Measurements from ENCODE around the gene RFX7.

Gene RFX7

DNA sequence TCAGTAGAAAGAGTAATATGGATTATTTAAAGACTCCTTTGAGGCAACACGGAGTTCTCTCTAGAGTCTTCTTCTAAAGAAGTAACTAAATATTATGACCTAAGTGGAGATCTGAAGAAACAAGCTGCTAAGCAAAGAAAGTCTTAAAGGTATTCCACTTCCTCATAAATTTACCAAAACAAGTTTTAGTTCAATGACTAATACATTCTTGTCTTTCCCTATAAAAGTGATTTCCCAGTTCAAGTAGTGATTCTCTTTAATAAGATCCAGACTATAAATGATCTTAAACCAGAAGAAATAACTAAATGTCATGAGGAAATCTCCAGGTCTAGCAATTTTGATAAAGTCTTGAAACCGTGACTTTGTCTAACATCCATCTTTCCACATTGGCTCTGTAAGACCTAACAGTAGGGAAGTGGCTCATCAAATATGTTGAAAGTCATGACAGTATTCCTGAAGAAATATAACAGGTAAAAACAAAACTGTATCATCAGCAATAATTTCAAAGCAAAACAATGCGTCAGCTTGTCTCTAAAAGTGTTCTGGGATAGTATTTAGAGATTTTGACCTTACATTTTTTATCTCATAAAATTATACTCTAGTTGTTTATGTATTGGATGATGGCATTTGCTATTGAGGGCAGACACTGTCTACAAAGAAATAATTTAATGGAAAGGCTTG is 198.5 kb downstream of the RFX7 start:
- DNase-seq (ENCODE audit: low read depth) = peak; percentile 71

DNA sequence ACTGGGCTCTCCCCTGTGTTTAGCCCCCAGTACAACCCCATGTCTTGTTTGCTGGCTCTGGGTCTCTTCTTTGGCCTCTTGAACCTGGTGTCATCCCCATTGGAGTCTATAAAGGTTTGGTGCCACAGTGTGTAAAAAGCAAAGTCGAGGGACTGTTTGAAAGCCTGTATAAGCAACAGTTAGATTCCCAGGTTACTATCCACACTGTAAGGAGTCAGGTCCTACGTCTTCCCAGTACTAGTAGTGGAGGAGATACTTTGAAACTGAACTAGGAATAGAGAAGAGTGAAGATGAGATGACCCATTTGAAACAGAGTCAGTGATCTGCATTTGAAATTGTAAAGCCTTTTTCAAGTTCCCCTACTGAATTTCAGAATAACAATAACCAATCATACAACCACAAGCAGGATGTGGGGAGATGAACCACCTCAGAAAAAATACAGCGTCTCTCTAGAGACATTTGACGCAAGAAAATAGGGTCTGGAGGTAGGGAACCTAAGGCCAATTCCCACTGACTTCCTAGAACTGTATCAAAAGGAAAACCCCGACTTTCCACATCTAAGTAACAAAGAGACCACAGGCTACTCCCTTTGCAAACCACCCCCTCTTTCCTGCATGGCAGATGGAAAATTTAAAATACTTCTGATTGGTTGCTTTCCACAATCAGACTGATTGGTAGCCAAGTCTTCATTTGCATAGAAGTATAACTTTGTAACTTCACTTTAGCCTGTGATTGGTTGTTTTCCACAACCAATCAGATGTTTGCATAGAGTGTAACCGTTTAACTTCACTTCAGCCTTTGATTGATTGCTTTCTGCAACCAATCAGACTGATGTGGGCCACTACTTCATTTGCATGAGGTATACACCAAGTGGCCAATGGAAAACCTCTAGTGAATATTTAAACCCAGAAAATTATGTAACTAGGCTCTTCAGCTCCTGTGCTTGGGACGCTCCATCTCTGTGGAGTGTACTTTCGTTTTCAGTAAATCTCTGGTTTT is 200.4 kb downstream of the RFX7 start:
- no peak for DNase-seq (ENCODE audit: low read depth)

DNA sequence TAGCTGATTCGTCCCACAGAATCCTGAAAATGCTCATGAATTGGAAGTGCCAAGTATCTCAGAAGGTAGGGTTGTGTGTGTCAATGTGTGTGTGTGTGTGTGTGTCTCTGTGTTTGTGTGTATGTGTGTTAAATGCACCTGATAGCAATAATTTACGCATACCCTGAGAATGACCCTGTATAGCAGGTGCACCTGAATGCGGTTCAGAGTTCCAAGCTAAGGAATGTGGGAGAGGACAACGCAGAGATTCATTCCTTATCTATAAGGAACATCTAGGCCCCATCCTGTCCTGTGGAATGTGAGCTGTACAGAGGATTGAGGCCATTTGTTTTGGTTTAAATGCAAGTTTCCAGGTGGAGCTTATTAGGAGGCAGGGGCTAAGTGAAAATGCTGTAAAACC is 201.2 kb downstream of the RFX7 start:
- no peak for DNase-seq (ENCODE audit: low read depth)

DNA sequence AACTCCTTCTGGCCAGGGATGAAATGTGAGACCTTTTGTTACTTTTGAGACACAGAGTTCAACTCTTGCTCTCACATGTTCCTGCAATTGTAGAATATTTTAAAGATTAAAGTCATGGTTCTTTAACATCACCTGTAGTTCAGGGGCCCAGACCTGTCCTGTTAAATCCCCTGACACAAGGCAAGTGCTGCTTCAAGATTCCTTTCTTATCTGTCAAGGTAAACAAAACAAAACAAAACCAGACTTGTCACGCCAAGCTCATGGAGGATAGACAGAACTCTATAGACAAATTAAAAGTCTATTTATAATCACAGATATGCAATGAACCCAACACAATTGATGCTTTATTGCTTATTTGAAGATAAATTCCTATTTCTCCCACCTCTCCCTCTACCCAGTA is 201.6 kb downstream of the RFX7 start:
- no peak for DNase-seq (ENCODE audit: low read depth)

DNA sequence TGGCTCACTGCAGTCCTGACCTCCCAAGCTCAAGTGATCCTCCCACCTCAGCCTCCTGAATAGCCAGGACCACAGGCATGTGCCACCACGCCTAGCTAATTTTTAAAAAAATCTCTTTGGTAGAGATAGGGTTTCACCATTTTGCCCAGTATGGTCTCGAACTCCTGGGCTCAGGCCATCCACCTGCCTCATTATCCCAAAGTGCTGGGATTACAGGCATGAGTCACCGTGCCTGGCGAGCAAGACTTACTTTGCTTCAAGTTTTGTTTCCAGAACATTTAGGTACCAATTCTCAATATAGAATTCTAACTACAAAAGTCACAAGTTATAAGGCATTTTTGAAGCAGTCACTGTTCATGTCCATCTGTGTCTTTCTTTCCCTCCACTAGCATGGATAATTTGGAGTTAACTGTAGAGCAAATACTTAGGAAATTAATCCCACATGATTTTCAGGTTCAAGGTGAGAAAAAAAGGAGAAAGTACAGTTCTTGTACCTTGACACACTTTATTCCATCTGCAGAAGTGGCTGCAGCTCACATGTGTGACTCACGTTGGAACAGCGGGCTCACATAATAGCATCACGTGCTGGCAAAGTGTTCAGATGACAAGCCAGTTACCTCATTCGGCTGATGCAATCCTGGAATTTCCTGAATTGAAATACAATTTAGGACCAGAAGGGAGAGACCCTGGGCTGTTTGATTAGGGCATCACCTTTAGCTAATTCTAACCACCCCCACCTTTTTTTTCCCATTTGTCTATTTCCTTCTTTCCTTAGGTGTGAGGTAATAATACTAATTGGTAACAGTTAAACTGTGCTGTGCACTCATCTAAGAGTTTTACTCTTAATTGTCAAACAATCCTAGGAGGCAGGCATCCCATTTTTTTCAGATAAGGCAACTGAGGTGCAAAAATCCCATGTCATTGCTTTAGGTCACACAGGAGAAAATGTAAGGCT is 203.3 kb downstream of the RFX7 start:
- peak; percentile 93 for DNase-seq (ENCODE audit: low read depth)

DNA sequence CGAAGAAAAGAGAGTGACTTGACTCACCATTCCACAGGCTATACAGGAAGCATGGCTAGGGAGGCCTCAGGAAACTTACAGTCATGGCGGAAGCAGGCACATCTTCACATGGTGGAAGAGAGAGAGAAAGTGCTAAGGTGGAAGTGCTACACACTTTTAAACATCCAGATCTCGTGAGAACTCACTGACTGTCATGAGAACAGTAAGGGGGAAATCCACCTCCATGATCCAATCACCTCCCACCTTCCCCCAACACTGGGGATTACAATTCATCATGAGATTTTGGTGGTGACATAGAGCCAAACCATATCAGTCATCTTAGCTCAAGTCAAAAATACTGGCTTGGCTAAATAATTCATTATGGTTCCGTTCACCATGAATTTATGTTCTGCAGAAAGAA is 205.0 kb downstream of the RFX7 start:
- no peak for DNase-seq (ENCODE audit: low read depth)

DNA sequence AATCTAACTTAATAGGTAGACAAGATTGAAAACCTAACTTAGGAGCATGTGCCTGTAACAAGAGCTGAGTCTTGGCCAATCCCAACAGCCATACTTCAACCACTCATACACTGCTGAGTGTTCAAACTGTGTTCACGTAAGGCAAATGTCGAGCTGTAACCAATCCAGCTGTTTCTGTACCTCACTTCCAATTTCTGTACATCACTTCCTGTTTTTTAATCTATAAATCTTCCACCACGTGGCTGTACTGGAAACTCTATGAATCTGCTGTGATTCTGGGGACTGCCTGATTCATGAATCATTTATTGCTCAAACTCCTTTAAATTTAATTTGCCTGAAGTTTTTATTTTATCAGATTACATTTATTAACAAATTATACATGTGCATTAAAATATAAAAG is 205.7 kb downstream of the RFX7 start:
- DNase-seq (ENCODE audit: low read depth) = peak; percentile 59

All from EH (cell line).